Ovary (tissue), 9 donors: ENCODE results near the gene MUSK. TPM values are rescaled to one million over a fixed set of nuclear protein-coding genes. Genes with fewer than 3 reads are reported as not detected.

Experiments used
- DNase-seq, 5 donors: peaks; one replicate each; pipeline ENCODE4 v3.0.0-alpha.2; 2019 to 2020
- H3K27ac ChIP-seq, 2 donors: fragments of 200-600 bp; one replicate each; pipeline versions ENCODE4 v1.5.1 to v1.8.0; 2019 to 2022
- H3K27me3 ChIP-seq: fragments of 200-600 bp; one replicate; pipeline ENCODE4 v1.8.0; 2022
- H3K36me3 ChIP-seq: fragments of 200-600 bp; sonication (generic); one replicate; pipeline ENCODE4 v1.5.1; 2019
- H3K4me1 ChIP-seq: one replicate; pipeline ENCODE4 v1.8.1; 2013; ENCODE audit warnings: mild to moderate bottlenecking, moderate library complexity; ENCODE audit not compliant: insufficient read depth
- H3K4me3 ChIP-seq: fragments of 200-600 bp; sonication (generic); one replicate; pipeline ENCODE4 v1.5.1; 2017
- H3K9me3 ChIP-seq, 2 donors: fragments of 200-600 bp in 1 of 2; sonication (generic) in 1 of 2; one replicate each; pipeline versions ENCODE4 v1.5.1 to v1.8.1; 2013 to 2019; ENCODE audit warnings: mild to moderate bottlenecking in 1 of 2, moderate library complexity in 1 of 2
- EP300 ChIP-seq: sonication (generic); formaldehyde crosslinking; IDR thresholded peaks from one replicate; pipeline ENCODE4 v1.6.1; 2017; ENCODE audit warnings: antibody characterized with exemption
- POLR2A ChIP-seq: fragments of 450-650 bp; IDR thresholded peaks from one replicate; pipeline ENCODE4 v1.6.1; 2017; ENCODE audit warnings: antibody characterized with exemption, mild to moderate bottlenecking, moderate library complexity
- WGBS, 3 donors: extraction: QIAGEN DNeasy Blood & Tissue Kit in 1 of 3; methylation state at CpG; one replicate each; pipeline versions ENCODE4 v1.1.5 to v1.1.7; 2013 to 2017; 5-methylcytosine and 5-hydroxymethylcytosine counted together
- intact Hi-C, 4 donors: fragments of 100-400 bp; cut with DNase I; formaldehyde crosslinking; loops; one replicate each; pipeline versions ENCODE4 v1.11.0 to v1.15.1; 2022 to 2023
- polyA plus RNA-seq, 2 donors: library from polyadenylated mRNA; stranded (reverse); fragments of 200-250 nt in 1 of 2; fragments of 350-450 nt in 1 of 2; fragmentation: Illumina TruSeq in 1 of 2; extraction: RNeasy Lipid Tissue Mini Kit (QIAGEN cat#74804) in 1 of 2; gene quantifications; one replicate each; pipeline ENCODE4 v1.2.3, GENCODE V29; 2013 to 2014
- total RNA-seq, 7 donors: library from RNA; depleted of rRNA in 2 of 7; stranded (reverse); fragments of >200 nt in 2 of 7; fragmentation: NEBNext Ultra II Directional in 3 of 7; extraction: Animal tissue kit (Norgen Biotek cat#: 25700) in 3 of 7; gene quantifications; one replicate each; pipeline versions ENCODE4 v1.1.0 to v1.2.4, GENCODE V29; 2016 to 2023
- TF ChIP-seq, protein P1 (sequence below), 3 donors: fragments of 450-650 bp in 2 of 3; fragments of 200-600 bp in 1 of 3; IDR thresholded peaks; one replicate each; pipeline versions ENCODE4 v1.5.1 to v1.8.0; 2016 to 2022; ENCODE audit warnings: antibody characterized with exemption in 3 of 3, mild to moderate bottlenecking in 1 of 3
- donor health status: DM: no; HTN: no; CAD: no; lungs with moderate emphysema.
- donor health status: DM: no; HTN: no; CAD: no.
- donor health status: Bipolar disorder and iron deficiency.
- donor health status: DM: yes; HTN: yes; CAD: no.
- donor health status: DM: no; HTN: no; CAD: no.
- donor health status: DM: yes; HTN: yes; CAD: no.

Gene MUSK
- total and polyA plus RNA-seq, 9 donors: 0.10 to 0.91 (median 0.17) TPM; not detected in 1

DNA sequence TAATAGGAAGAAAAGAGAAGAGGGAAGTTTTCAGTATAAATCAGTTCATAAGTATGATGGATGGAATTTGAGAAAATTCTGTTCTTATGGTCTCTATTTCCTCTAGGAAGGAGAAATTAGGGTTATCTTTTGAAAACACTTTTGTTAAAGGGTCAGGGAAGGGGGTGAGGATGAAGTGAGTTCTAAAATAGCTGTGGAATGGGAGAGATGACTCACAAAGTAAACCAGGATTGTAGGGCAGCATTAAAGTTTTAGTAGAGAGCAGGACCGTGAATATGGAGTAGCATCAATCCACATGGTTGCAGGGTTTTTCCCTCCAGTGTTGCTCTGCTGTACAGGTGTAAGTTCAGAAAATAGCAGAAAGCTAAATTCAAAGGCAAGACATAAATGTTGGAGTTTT, 32.4 kb downstream of the MUSK start:
- no peak overlapping the region for H3K27ac ChIP-seq
- TF ChIP-seq, protein P1, sequence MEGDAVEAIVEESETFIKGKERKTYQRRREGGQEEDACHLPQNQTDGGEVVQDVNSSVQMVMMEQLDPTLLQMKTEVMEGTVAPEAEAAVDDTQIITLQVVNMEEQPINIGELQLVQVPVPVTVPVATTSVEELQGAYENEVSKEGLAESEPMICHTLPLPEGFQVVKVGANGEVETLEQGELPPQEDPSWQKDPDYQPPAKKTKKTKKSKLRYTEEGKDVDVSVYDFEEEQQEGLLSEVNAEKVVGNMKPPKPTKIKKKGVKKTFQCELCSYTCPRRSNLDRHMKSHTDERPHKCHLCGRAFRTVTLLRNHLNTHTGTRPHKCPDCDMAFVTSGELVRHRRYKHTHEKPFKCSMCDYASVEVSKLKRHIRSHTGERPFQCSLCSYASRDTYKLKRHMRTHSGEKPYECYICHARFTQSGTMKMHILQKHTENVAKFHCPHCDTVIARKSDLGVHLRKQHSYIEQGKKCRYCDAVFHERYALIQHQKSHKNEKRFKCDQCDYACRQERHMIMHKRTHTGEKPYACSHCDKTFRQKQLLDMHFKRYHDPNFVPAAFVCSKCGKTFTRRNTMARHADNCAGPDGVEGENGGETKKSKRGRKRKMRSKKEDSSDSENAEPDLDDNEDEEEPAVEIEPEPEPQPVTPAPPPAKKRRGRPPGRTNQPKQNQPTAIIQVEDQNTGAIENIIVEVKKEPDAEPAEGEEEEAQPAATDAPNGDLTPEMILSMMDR (IDR thresholded peaks at IDR 0.05): no peak
- TF ChIP-seq POLR2A (no peak), EP300 (no peak)
- no peak for DNase-seq
- intact Hi-C loops: no loop called here
- 58 to 75% (median 59%) methylated on average over 1 of the region's 1 CpG for WGBS, 3 donors
- H3K4me3 ChIP-seq: no peak overlapping the region
- no peaks in the 10 kb centered on the region for H3K36me3 ChIP-seq
- H3K4me1 ChIP-seq: no peaks in the 10 kb centered on the region
- H3K27me3 ChIP-seq: no peaks in the 10 kb centered on the region
- H3K9me3 ChIP-seq: no peaks in the 10 kb centered on the region

DNA sequence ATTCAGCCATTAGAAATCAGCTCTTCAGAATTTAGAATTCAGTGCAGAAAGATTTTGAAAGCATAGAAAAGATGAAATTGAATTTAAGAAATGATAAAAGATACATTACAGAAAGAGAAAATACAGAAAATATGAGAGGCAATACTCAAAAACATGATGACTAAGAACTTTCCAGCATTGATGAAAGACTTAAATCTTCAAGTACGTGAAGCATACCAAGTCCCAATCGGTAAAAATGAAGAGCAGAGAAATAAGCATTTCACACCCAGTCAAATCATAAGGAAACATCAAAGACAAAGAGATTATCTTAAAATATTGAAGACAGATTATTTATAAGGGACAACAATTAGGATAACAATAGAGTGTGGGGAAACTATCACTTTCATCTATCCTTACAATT, 35.1 kb downstream of the MUSK start:
- no peaks in the 10 kb centered on the region for H3K4me1 ChIP-seq
- DNase-seq: no peak
- no peaks in the 10 kb centered on the region for H3K36me3 ChIP-seq
- H3K4me3 ChIP-seq: no peak overlapping the region
- H3K9me3 ChIP-seq: no peaks in the 10 kb centered on the region
- H3K27ac ChIP-seq: no peak overlapping the region
- intact Hi-C loops: no loop called here
- 44 to 78% (median 77%) methylated on average over 2 of the region's 2 CpGs for WGBS, 3 donors
- no peak for TF ChIP-seq EP300
- TF ChIP-seq, protein P1 (IDR thresholded peaks at IDR 0.05): no peak
- H3K27me3 ChIP-seq: no peaks in the 10 kb centered on the region

DNA sequence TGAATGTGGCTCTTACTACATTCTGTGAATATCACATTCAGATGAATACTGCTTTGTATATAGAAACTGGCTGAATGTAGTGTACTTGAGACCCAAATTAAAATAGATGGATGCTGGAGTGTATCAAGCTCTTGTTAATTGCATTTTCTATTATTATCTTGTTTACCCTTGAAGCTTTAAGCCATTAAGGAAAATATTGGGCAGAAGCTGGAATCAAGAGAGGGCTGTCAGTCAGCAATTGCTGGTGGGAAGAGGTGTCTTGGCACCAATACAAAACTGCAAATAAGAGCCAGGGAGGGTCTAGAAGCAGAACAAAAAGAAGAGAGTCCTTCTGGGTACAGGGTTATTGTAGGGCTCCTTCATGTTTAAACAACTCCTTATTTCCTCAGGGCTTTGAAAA, 38.8 kb downstream of the MUSK start:
- Histone ChIP-seq H3K9me3 (no peaks in the 10 kb centered on the region), H3K4me3 (no peak overlapping the region), H3K27ac (no peak overlapping the region), H3K36me3 (no peaks in the 10 kb centered on the region), H3K4me1 (no peaks in the 10 kb centered on the region), H3K27me3 (no peaks in the 10 kb centered on the region)
- TF ChIP-seq, protein P1 (IDR thresholded peaks at IDR 0.05): no peak
- TF ChIP-seq EP300 (no peak), POLR2A (no peak)
- intact Hi-C loops: no loop called here
- no peak for DNase-seq

DNA sequence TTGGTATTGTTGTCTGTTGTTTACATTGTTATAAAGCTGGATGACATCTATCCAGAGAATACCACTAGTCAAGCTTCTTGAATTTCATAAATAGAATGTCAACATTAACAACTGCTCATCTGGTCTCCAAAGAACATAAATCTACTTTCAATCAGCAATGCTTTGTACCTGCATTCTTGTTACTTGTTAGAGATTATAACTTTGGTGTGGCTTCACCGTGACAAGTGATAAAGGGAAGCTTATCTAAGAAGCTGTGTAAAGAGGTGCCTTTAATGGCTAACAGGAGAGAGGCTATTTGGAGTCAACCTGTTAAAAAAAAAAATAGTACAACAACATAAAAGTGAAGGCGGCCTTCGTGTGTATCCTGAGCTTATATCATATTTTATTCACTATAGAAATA, 41.8 kb downstream of the MUSK start:
- WGBS, 3 donors: 85 to 95% (median 89%) methylated on average over 3 of the region's 3 CpGs

More for the DNA sequence above, 41.8 kb downstream of the MUSK start:
- no peaks in the 10 kb centered on the region for H3K36me3 ChIP-seq
- no peak for TF ChIP-seq EP300
- TF ChIP-seq, protein P1 (IDR thresholded peaks at IDR 0.05): no peak
- TF ChIP-seq POLR2A: no peak
- no peak overlapping the region for H3K4me3 ChIP-seq
- intact Hi-C loops: no loop called here
- H3K9me3 ChIP-seq: no peaks in the 10 kb centered on the region
- H3K27ac ChIP-seq: no peak overlapping the region
- no peaks in the 10 kb centered on the region for H3K4me1 ChIP-seq
- DNase-seq: no peak
- H3K27me3 ChIP-seq: no peaks in the 10 kb centered on the region
